Endothelial cell of umbilical vein (primary cell): ENCODE results near the gene ULBP3. TPM values are rescaled to one million over a fixed set of nuclear protein-coding genes. Genes with fewer than 3 reads are reported as not detected.
"Not testable (repeated sequence)": the region's sequence is repeated elsewhere in the genome, so short reads cannot be mapped to it uniquely, and the experiment has no call there.

ENCODE experiments used
- BruUV-seq: library from RNA; stranded (reverse); fragments of 400-500 nt; replicated peaks from 2 replicates; lab custom pipeline; 2021; lab: Mats Ljungman, UMichigan
- CTCF ChIA-PET: fragments of 300-600, 350-600 bp; sonication (Branson Sonifier 250); formaldehyde crosslinking; loops from one replicate; lab custom pipeline; 2021; ENCODE audit warnings: antibody characterized with exemption, inconsistent platforms; lab: Charles Lee
- POLR2A ChIA-PET: fragments of 300-600, 350-600 bp; sonication (Branson Sonifier 250); formaldehyde crosslinking; loops from one replicate; lab custom pipeline; 2021; ENCODE audit warnings: antibody characterized with exemption, inconsistent platforms; lab: Charles Lee
- DNase-seq: peaks from one replicate; pipeline ENCODE4 v3.0.0-alpha.2; 2011; ENCODE audit warnings: low read depth, low spot score
- FAIRE-seq: peaks from 2 replicates; lab custom pipeline; 2011; peaks lifted over from hg19 to GRCh38; lab: Jason Lieb, UNC
- H2AFZ ChIP-seq: 2 replicates; pipeline ENCODE4 v1.6.0; 2012; ENCODE audit warnings: low read depth, low read length, control low read depth, inconsistent platforms
- H3K27ac ChIP-seq: 2 replicates; pipeline ENCODE4 v1.5.1; 2011; ENCODE audit warnings: low read depth, mild to moderate bottlenecking, control low read depth, low read length, moderate library complexity; ENCODE audit not compliant: insufficient read depth
- H3K27me3 ChIP-seq, 2 experiments: 2 replicates each; pipeline versions ENCODE4 v1.6.0 to v1.6.1; 2011; ENCODE audit warnings: low read length in 2 of 2, mixed read lengths in 1 of 2; ENCODE audit not compliant: control insufficient read depth in 2 of 2, insufficient read depth in 2 of 2
- H3K36me3 ChIP-seq, 2 experiments: 2 replicates in 1 of 2; 3 replicates in 1 of 2; pipeline ENCODE4 v1.5.1; 2011; ENCODE audit warnings: low read length in 2 of 2, mild to moderate bottlenecking in 1 of 2, moderate library complexity in 1 of 2; ENCODE audit not compliant: control insufficient read depth in 2 of 2, insufficient read depth in 2 of 2; ENCODE audit errors: extremely low read depth in 1 of 2
- H3K4me1 ChIP-seq: 3 replicates; pipeline ENCODE4 v1.5.1; 2011; ENCODE audit warnings: mild to moderate bottlenecking, low read length; ENCODE audit not compliant: control insufficient read depth, insufficient read depth; ENCODE audit errors: extremely low read depth
- H3K4me2 ChIP-seq: 2 replicates; pipeline ENCODE4 v1.6.1; 2011; ENCODE audit warnings: low read length, control low read depth, mixed read lengths; ENCODE audit not compliant: insufficient read depth
- H3K4me3 ChIP-seq, 3 experiments: fragments of 200-600 bp in 1 of 3; sonication (generic), shearing (Covaris generic) in 1 of 3; replicated peaks in 1 of 3; 2 replicates each; pipeline ENCODE4 v1.5.1; 2011 to 2016; ENCODE audit warnings: control low read depth in 3 of 3, low read length in 3 of 3, mild to moderate bottlenecking in 2 of 3, inconsistent platforms in 1 of 3, low read depth in 1 of 3, moderate library complexity in 1 of 3; ENCODE audit not compliant: insufficient read depth in 1 of 3
- H3K79me2 ChIP-seq: 2 replicates; pipeline ENCODE4 v1.6.0; 2012; ENCODE audit warnings: low read length, inconsistent platforms; ENCODE audit not compliant: control insufficient read depth, insufficient read depth
- H3K9ac ChIP-seq: replicated peaks from 2 replicates; pipeline ENCODE3; 2011; ENCODE audit warnings: low read length, control low read depth; ENCODE audit not compliant: insufficient read depth; ENCODE audit errors: extremely low read depth
- H3K9me1 ChIP-seq: replicated peaks from 3 replicates; pipeline ENCODE4 v1.6.0; 2011; ENCODE audit warnings: mild to moderate bottlenecking, low read length; ENCODE audit not compliant: control insufficient read depth, insufficient read depth; ENCODE audit errors: extremely low read depth
- H3K9me3 ChIP-seq: replicated peaks from 2 replicates; pipeline ENCODE4 v1.5.1; 2012; ENCODE audit warnings: low read length, inconsistent platforms; ENCODE audit not compliant: control insufficient read depth, insufficient read depth
- H4K20me1 ChIP-seq: replicated peaks from 2 replicates; pipeline ENCODE3; 2011; ENCODE audit warnings: mild to moderate bottlenecking, low read length; ENCODE audit not compliant: control insufficient read depth, insufficient read depth; ENCODE audit errors: extremely low read depth
- dilution Hi-C: fragments of 300-500 bp; cut with MboI; formaldehyde crosslinking; loops from one replicate; pipeline ENCODE4 v1.15.0; 2019; ENCODE audit warnings: low sequenced_read_pairs; ENCODE audit not compliant: extremely low pct_ligation_motif_present
- intact Hi-C: fragments of 100-400 bp; cut with micrococcal nuclease; formaldehyde crosslinking; loops from one replicate; pipeline ENCODE4 v1.10.0; 2022
- polyA plus RNA-seq, 4 experiments: library from polyadenylated mRNA; depleted of rRNA in 3 of 4; stranded (reverse) in 3 of 4; unstranded in 1 of 4; fragments of >200 nt; gene quantifications; 2 replicates each; pipeline versions ENCODE4 v1.2.1 to v1.2.3, GENCODE V29; 2011 to 2012; ENCODE audit warnings: missing spikeins in 1 of 4
- total RNA-seq: library from RNA; stranded (reverse); gene quantifications from 2 replicates; pipeline ENCODE4 v1.2.3, GENCODE V29; 2021

Gene ULBP3
- total and polyA plus RNA-seq, 2 donors (not counting 3 experiments of a cell fraction or from before 2014, with no cell fraction given): 7.1 to 12.8 TPM

DNA sequence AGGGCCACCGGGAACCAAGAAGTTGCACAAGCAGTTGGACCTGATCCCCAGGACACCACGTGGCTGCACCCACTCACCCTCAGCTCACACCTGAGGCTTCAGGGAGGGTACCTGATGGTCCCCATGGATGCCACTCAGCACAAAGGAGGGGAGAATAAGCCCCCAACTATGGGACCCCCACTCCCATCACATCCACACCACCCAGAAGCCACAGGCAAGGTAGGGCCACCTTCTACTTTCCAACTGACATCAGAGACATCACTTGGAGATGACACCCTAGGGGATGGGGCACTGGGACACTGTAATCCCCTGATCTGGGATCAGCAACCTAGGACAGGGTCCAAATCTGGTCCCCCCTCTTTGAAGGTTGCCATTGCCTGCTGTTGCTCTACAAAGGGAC lies 44.9 kb downstream of the ULBP3 start:
- H3K27ac ChIP-seq, DNase-seq, H3K36me3 ChIP-seq, CTCF ChIA-PET, H2AFZ ChIP-seq, H4K20me1 ChIP-seq, FAIRE-seq, H3K9me1 ChIP-seq, dilution Hi-C loops, H3K9me3 ChIP-seq, H3K4me3 ChIP-seq, H3K4me2 ChIP-seq, H3K9ac ChIP-seq, BruUV-seq, POLR2A ChIA-PET, H3K4me1 ChIP-seq, H3K79me2 ChIP-seq: not testable (repeated sequence)
- intact Hi-C loops: loop anchor here (2.0 kb wide), 1 partner anchor 45 kb away; the partner anchor contains the start of gene ULBP3
- H3K27me3 ChIP-seq: peaks cover 28 to 31% of the 10 kb centered on the region in 2 experiments

DNA sequence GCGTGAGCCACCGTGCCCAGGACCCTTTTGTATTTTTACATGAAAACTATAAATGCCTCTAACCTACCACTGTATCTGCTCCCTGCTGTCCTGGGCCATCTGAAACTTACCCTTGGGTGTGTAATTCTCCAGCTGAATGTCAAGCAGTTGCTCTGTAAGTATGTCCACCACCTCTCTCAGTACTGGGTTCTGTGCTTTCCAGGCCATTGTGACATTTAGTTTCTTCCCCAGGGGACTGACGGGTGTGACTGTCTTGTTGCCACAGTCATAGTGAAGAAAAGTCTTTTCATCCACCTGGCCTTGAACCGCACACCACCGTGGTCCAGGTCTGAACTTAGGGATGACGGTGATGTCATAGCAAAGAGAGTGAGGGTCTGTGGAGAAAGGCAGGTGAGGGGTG lies 47.1 kb downstream of the ULBP3 start:
- H3K9me3 ChIP-seq, H3K36me3 ChIP-seq, FAIRE-seq, H3K9ac ChIP-seq, H3K4me2 ChIP-seq, H3K27ac ChIP-seq, dilution Hi-C loops, CTCF ChIA-PET, DNase-seq, H3K4me3 ChIP-seq, H3K9me1 ChIP-seq, H3K79me2 ChIP-seq, H2AFZ ChIP-seq, H4K20me1 ChIP-seq, POLR2A ChIA-PET, BruUV-seq, intact Hi-C loops, H3K4me1 ChIP-seq: not testable (repeated sequence)
- peaks cover 26 to 29% of the 10 kb centered on the region in 2 experiments for H3K27me3 ChIP-seq
